ENCODE results near the gene STAC. TPM values are rescaled to one million over a fixed set of nuclear protein-coding genes. Genes with fewer than 3 reads are reported as not detected.
A peak's percentile ranks its signal among the peaks of the same experiment; 100 is the strongest.

The STAC gene
- total RNA-seq, 1 experiment from 2014 or later: 6.7 TPM

DNA sequence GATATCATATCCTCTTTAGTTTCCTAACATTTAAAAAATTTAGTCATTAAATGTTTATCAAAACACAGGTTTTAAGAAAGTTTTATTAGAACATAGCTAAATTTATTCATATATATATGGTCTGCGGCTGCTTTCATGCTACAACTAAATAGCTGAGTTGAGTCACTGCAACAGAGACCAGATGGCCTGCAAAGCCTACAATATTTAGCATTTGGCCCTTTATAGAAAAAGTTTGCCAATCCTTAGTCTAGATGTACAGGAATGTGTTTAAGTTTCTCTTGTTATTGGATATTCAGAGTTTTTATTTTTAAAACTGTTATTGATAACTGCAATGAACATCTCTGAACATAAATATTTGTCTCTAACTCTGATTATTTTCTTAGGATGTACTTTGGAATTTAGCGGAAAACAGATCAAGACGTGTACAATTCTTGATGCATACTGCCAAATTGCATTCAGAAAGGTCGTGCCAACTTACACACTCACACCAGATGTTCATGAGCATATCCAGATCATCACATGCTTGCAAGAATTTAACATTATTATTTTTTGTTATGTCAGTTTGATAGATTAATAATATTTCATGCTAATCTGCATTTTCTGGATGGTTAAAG, 157.9 kb downstream of the STAC start:
- intact Hi-C loops (cut with micrococcal nuclease): no loop called here
- Histone ChIP-seq H3F3A (ENCODE audit: low read length, unreplicated experiment) (no peaks in the 10 kb centered on the region), H3K4me3 (ENCODE audit: low read length) (no peak overlapping the region), H2AFZ (ENCODE audit: low read length) (no peak overlapping the region), H3K9me3 (ENCODE audit: low read length) (no peaks in the 10 kb centered on the region; the same call in 1 of the 2 replicates), H3K4me2 (ENCODE audit: low read length) (no peak overlapping the region), H3K79me2 (ENCODE audit: low read length) (no peaks in the 10 kb centered on the region), H3K27me3 (ENCODE audit: low read length) (no peaks in the 10 kb centered on the region), H3K27ac (ENCODE audit: low read length) (no peak overlapping the region), H3K9ac (ENCODE audit: low read length) (no peak overlapping the region), H3K9me2 (replicated peaks; ENCODE audit: low read length) (no peaks in the 10 kb centered on the region), H3K36me3 (ENCODE audit: low read depth, low read length) (no peaks in the 10 kb centered on the region), H4K20me1 (ENCODE audit: low read length) (no peaks in the 10 kb centered on the region), H3K4me1 (ENCODE audit: insufficient read depth, low read length) (no peaks in the 10 kb centered on the region)
- TF ChIP-seq EZH2 (IDR thresholded peaks at IDR 0.05; ENCODE audit: low read length, unreplicated experiment) (no peak), EZH2phosphoT487 (IDR thresholded peaks at IDR 0.05; ENCODE audit: borderline replicate concordance, low read length) (no peak)
- TF ChIP-seq, protein P1, sequence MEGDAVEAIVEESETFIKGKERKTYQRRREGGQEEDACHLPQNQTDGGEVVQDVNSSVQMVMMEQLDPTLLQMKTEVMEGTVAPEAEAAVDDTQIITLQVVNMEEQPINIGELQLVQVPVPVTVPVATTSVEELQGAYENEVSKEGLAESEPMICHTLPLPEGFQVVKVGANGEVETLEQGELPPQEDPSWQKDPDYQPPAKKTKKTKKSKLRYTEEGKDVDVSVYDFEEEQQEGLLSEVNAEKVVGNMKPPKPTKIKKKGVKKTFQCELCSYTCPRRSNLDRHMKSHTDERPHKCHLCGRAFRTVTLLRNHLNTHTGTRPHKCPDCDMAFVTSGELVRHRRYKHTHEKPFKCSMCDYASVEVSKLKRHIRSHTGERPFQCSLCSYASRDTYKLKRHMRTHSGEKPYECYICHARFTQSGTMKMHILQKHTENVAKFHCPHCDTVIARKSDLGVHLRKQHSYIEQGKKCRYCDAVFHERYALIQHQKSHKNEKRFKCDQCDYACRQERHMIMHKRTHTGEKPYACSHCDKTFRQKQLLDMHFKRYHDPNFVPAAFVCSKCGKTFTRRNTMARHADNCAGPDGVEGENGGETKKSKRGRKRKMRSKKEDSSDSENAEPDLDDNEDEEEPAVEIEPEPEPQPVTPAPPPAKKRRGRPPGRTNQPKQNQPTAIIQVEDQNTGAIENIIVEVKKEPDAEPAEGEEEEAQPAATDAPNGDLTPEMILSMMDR (conservative IDR thresholded peaks at IDR 0.05; ENCODE audit: low read depth, low read length): no peak
- ATAC-seq (no peak), DNase-seq (no peak)
- ChIA-PET CTCF (no interaction called here), POLR2A (ENCODE audit: unreplicated experiment) (no interaction called here)
- BruUV-seq (replicated peaks): no TSS peak

DNA sequence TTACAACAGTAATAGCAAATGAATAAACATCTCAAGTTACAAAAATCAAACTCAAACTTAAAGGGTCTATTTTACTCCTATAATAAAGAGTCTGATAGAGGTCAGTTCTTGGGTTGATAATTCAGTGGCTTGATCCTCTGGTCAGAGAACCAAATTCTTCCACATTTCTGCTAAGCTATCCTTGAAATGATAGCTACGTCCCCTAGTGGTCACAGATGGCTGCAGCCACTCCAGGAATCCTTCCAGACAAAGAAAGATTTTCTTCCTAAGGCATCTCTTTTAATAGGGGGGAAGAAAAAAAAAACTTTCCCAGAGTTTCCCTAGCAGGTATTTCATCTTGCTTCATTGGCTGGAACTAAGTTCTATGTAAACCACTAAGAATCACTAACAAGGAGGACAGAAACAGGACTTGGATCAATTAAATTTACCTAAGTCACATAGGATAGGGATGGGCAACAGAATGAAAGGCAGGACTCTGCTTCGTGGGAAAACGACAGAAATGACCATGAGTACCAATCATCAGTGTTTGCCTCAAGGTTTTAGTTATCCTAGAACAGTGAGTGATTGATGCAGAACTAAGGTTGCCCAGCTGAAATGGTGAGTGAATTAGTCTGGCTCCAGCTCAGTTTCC, 160.7 kb downstream of the STAC start:
- no peak for TF ChIP-seq EZH2 (IDR thresholded peaks at IDR 0.05; ENCODE audit: low read length, unreplicated experiment)
- TF ChIP-seq, protein P1 (conservative IDR thresholded peaks at IDR 0.05; ENCODE audit: low read depth, low read length): peak; percentile 96
- POLR2A ChIA-PET (ENCODE audit: unreplicated experiment): no interaction called here

DNA sequence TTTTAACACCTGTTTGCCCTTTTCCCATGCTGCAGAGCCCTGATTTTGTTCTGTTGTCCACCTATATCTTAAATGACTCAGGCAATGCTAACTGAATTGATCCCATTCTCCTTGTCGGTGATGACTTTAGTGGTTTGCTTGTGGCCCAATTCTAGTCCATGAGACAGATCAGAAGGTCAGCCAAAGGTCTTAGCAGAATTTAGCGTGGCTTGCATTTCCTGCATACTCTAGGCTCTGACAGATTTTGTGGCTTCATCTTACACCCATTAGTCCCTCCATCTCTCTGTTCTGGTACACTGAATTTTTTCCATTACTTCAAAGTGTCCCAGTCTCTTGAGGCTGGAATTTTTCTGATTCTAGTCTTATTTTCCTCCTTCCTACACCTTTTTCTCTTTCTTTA, 161.9 kb downstream of the STAC start:
- Histone ChIP-seq H3K27ac (ENCODE audit: low read length) (no peak overlapping the region), H3K79me2 (ENCODE audit: low read length) (no peaks in the 10 kb centered on the region), H3K9ac (ENCODE audit: low read length) (no peak overlapping the region), H3K4me3 (ENCODE audit: low read length) (no peak overlapping the region), H3K4me1 (ENCODE audit: insufficient read depth, low read length) (no peaks in the 10 kb centered on the region), H2AFZ (ENCODE audit: low read length) (no peak overlapping the region), H3K9me2 (replicated peaks; ENCODE audit: low read length) (no peaks in the 10 kb centered on the region), H3K36me3 (ENCODE audit: low read depth, low read length) (no peaks in the 10 kb centered on the region), H3K4me2 (ENCODE audit: low read length) (no peak overlapping the region), H3K27me3 (ENCODE audit: low read length) (no peaks in the 10 kb centered on the region), H3K9me3 (ENCODE audit: low read length) (no peaks in the 10 kb centered on the region), H3F3A (ENCODE audit: low read length, unreplicated experiment) (no peaks in the 10 kb centered on the region), H4K20me1 (ENCODE audit: low read length) (no peaks in the 10 kb centered on the region)
- no peak for DNase-seq
- ChIA-PET CTCF (interaction anchor here (0.5 kb wide), 1 partner anchor 581 kb away, joined by 3 read pairs; no protein-coding TSS in a partner anchor), POLR2A (ENCODE audit: unreplicated experiment) (no interaction called here)
- intact Hi-C loops (cut with micrococcal nuclease): loop anchor here (10.0 kb wide), 1 partner anchor 327 kb away; no protein-coding TSS in a partner anchor
- TF ChIP-seq EZH2phosphoT487 (IDR thresholded peaks at IDR 0.05; ENCODE audit: borderline replicate concordance, low read length): no peak
- TF ChIP-seq, protein P1 (conservative IDR thresholded peaks at IDR 0.05; ENCODE audit: low read depth, low read length): no peak
- ATAC-seq: no peak
- no TSS peak for BruUV-seq (replicated peaks)

More for the DNA sequence above, 160.7 kb downstream of the STAC start:
- Histone ChIP-seq H3K27ac (ENCODE audit: low read length) (no peak overlapping the region), H3K9me2 (replicated peaks; ENCODE audit: low read length) (no peaks in the 10 kb centered on the region), H3K27me3 (ENCODE audit: low read length) (no peaks in the 10 kb centered on the region), H3K4me1 (ENCODE audit: insufficient read depth, low read length) (no peaks in the 10 kb centered on the region), H4K20me1 (ENCODE audit: low read length) (no peaks in the 10 kb centered on the region), H3K9me3 (ENCODE audit: low read length) (no peaks in the 10 kb centered on the region), H3K4me2 (ENCODE audit: low read length) (no peak overlapping the region), H2AFZ (ENCODE audit: low read length) (no peak overlapping the region), H3K36me3 (ENCODE audit: low read depth, low read length) (no peaks in the 10 kb centered on the region), H3K4me3 (ENCODE audit: low read length) (no peak overlapping the region), H3K9ac (ENCODE audit: low read length) (no peak overlapping the region), H3K79me2 (ENCODE audit: low read length) (no peaks in the 10 kb centered on the region), H3F3A (ENCODE audit: low read length, unreplicated experiment) (no peaks in the 10 kb centered on the region)
- intact Hi-C loops (cut with micrococcal nuclease): loop anchor here (1.0 to 10.0 kb wide), 5 partner anchors 124 to 575 kb away; no protein-coding TSS in a partner anchor
- ATAC-seq (peak; percentile 78), DNase-seq (peak; percentile 71)
- CTCF ChIA-PET: interaction anchor here (0.6 to 1.4 kb wide), 9 partner anchors 16 to 575 kb away, joined by 3 to 8 read pairs (median 3); no protein-coding TSS in a partner anchor
- no TSS peak for BruUV-seq (replicated peaks)
